ENCODE results near the gene PLPP2.
"Not testable (repeated sequence)": the region's sequence is repeated elsewhere in the genome, so short reads cannot be mapped to it uniquely, and the experiment has no call there.

The PLPP2 gene

GRCh38 chr19:262125-262524, 29.1 kb downstream of the PLPP2 start:
- no peak for DNase-seq

GRCh38 chr19:256804-257203, 34.4 kb downstream of the PLPP2 start:
- not testable (repeated sequence) for DNase-seq

GRCh38 chr19:252421-253186, 38.6 kb downstream of the PLPP2 start:
- not testable (repeated sequence) for DNase-seq

- DNase-seq, result no peak
Measured at GRCh38 chr19:246551-246950, 44.7 kb downstream of the PLPP2 start.

- DNase-seq, result not testable (repeated sequence)
Measured at GRCh38 chr19:245900-246299, 45.3 kb downstream of the PLPP2 start.

- DNase-seq, result no peak
Measured at GRCh38 chr19:245457-245856, 45.7 kb downstream of the PLPP2 start.
